GM13977 (cell line): ENCODE measurements around the gene SPAG8.

Source experiments
- DNase-seq: peaks from one replicate; pipeline ENCODE4 v3.0.0; 2012; ENCODE audit warnings: low spot score
- CTCF ChIP-seq: IDR thresholded peaks from 2 replicates; pipeline ENCODE4 v1.5.1; 2012; ENCODE audit warnings: mild to moderate bottlenecking, control low read depth; ENCODE audit not compliant: insufficient read depth; ENCODE audit errors: extremely low read depth, missing control alignments
- in situ Hi-C: fragments of 300-500 bp; cut with MboI; formaldehyde crosslinking; loops from one replicate; pipeline ENCODE4 v1.12.0; 2022; ENCODE audit warnings: low sequenced_read_pairs, low pct_unique_long_range_greater_than_20kb, mixed read lengths, inconsistent platforms; ENCODE audit not compliant: unreplicated experiment

Gene SPAG8

GRCh38 chr9:35845824-35846771, 34.0 kb upstream of the SPAG8 start:
- no peak for DNase-seq
- in situ Hi-C loops, result no loop called here
- no peak for TF ChIP-seq CTCF

DNA sequence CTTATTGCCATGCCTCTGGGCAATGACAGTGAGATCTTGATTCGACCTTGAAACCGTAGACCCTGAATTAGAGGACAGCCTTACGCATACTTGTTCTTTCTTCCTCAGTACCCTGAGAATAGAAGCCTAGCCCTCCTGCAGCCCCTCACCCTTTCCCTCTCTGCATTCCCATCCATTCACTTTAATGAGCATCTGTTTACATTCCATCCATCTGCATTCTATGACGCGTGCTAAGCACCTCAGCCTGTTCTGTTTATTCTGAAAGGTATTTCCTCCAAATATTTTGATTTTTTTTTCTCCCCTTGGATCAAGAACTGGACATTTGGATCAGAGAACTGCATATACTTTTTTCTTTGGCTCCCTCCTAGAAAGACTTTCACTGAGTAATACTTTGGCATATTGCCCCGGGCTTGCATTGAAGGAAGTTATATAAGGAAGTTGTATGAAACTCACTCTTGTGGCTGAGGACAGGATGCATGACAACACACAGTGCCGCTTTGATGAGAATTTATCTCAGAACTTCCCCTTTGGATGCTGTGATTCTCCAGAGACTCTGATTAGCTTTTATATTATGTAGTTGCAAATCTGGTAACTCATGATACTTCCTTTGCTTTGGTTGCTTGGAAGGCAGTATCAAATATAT, 32.7 kb upstream of the SPAG8 start:
- DNase-seq, result peak; percentile 53
- in situ Hi-C loops, result no loop called here
- TF ChIP-seq CTCF, result no peak

GRCh38 chr9:35842795-35843194, 30.7 kb upstream of the SPAG8 start:
- TF ChIP-seq CTCF, result no peak
- in situ Hi-C loops, result no loop called here
- peak; percentile 80 for DNase-seq

GRCh38 chr9:35842020-35842745, 30.1 kb upstream of the SPAG8 start:
- no peak for TF ChIP-seq CTCF
- no peak for DNase-seq
- in situ Hi-C loops, result no loop called here

GRCh38 chr9:35841645-35841900, 29.5 kb upstream of the SPAG8 start:
- DNase-seq, result no peak
- TF ChIP-seq CTCF, result no peak
- in situ Hi-C loops, result no loop called here

- DNase-seq, result no peak
- in situ Hi-C loops, result no loop called here
- no peak for TF ChIP-seq CTCF
Observed at GRCh38 chr9:35840881-35841644, 29.0 kb upstream of the SPAG8 start.
